ENCODE data around the gene SCN2B.

DNA sequence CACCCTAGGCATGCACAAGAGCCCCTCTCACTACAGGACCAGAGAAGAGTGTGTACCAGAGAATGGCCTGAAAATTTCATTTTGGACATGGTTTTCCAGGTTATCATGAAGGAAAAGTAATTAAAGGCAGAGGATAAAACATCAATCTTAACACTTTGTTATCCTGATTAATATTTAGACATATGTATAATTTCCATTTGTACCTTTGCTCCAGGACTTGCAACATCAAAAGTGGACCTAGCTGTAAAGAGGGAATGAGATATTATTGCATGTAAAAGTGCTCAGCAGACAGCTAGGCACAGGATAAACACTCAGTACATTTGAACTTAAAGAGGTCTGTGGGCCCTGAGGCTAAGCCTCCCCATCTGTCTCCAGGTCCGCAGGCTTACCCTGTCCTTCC is 21.8 kb downstream of the SCN2B start:
- TF ChIP-seq, protein P1, sequence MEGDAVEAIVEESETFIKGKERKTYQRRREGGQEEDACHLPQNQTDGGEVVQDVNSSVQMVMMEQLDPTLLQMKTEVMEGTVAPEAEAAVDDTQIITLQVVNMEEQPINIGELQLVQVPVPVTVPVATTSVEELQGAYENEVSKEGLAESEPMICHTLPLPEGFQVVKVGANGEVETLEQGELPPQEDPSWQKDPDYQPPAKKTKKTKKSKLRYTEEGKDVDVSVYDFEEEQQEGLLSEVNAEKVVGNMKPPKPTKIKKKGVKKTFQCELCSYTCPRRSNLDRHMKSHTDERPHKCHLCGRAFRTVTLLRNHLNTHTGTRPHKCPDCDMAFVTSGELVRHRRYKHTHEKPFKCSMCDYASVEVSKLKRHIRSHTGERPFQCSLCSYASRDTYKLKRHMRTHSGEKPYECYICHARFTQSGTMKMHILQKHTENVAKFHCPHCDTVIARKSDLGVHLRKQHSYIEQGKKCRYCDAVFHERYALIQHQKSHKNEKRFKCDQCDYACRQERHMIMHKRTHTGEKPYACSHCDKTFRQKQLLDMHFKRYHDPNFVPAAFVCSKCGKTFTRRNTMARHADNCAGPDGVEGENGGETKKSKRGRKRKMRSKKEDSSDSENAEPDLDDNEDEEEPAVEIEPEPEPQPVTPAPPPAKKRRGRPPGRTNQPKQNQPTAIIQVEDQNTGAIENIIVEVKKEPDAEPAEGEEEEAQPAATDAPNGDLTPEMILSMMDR (IDR thresholded peaks at IDR 0.05; ENCODE audit: insufficient read depth, low read length), result no peak
- TF ChIP-seq POLR2AphosphoS5 (IDR thresholded peaks at IDR 0.05; ENCODE audit: low read depth), result no peak
